GM21360 (cell line): ENCODE measurements around the gene SLC23A1.
"Not testable (repeated sequence)": the region's sequence is repeated elsewhere in the genome, so short reads cannot be mapped to it uniquely, and the experiment has no call there.

Experiments used
- ATAC-seq: cut with Tn5 transposase; IDR thresholded peaks from one replicate; pipeline ENCODE4 v1.9.1; 2021; ENCODE audit warnings: mild to moderate bottlenecking, moderate library complexity; ENCODE audit not compliant: unreplicated experiment

Gene SLC23A1

GRCh38 chr5:139383275-139383992 is at the start of gene SLC23A1:
TSS of gene SLC23A1 (minus strand) at chr5:139383297. CDS start at chr5:139383253, 44 bp downstream.
- ATAC-seq: no peak

- ATAC-seq: no peak
These were observed 48.6 kb upstream of the SLC23A1 start for GRCh38 chr5:139431706-139432105.

- no peak for ATAC-seq
These were observed 46.9 kb upstream of the SLC23A1 start for GRCh38 chr5:139430015-139430414.

DNA sequence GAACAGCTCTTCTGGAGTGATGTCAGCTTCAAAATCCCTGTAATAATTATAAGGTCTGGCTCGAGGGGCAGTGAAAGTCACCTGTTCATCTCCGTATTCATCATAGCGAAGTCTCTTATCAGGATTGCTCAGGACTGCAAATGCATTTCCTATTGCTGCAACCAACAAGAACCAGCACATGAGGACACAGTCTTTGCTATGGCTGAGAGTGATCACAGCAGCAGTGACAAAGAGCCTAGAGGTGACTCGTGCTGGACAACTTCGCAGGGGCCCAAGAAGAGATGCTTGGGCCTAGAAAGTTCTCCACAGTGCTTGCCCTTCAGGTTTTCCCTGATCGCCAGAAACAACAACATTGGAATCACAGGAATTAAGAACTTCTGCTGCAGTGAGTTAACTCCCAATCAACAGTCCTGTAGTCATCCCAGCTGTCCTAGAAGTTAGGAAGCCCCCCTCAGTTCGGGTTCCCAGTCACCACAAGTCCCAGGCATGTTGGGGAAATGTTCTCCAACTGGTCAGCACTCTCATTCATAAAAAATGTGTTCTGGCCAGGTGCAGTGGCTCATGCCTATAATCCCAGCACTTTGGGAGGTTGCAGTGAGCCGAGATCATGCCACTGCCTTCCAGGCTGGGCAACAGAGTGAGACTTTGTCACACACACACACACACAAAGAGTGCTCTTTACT is 43.2 kb upstream of the SLC23A1 start:
- no peak for ATAC-seq

GRCh38 chr5:139425497-139425896 is 42.4 kb upstream of the SLC23A1 start:
- ATAC-seq: no peak

DNA sequence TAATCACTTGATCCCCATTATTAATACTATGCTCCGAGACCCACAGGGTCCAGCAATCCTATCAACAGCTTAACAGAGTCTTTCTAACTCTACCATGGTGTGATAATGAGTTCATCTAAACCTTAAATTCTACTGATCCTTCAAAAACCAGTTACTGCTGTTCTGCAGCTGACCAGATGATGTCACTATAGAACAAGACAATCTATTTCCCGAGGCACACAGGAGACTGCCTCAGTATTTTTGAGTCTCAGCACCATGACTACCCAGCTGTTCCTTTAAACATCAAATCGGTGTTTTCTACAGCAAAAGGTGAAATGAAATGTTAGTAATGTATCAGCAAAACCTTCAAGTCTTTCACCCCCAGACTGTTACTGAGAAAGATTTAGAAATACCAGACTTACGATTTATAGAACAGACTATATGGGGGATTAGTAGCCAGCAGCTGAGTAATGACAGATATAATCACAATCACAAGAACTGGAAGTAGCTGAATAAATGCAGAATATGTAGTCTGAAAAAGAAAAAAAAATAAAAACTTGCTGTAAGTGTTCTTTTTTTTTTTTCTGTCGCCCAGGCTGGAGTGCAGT is 39.3 kb upstream of the SLC23A1 start:
- ATAC-seq: no peak

DNA sequence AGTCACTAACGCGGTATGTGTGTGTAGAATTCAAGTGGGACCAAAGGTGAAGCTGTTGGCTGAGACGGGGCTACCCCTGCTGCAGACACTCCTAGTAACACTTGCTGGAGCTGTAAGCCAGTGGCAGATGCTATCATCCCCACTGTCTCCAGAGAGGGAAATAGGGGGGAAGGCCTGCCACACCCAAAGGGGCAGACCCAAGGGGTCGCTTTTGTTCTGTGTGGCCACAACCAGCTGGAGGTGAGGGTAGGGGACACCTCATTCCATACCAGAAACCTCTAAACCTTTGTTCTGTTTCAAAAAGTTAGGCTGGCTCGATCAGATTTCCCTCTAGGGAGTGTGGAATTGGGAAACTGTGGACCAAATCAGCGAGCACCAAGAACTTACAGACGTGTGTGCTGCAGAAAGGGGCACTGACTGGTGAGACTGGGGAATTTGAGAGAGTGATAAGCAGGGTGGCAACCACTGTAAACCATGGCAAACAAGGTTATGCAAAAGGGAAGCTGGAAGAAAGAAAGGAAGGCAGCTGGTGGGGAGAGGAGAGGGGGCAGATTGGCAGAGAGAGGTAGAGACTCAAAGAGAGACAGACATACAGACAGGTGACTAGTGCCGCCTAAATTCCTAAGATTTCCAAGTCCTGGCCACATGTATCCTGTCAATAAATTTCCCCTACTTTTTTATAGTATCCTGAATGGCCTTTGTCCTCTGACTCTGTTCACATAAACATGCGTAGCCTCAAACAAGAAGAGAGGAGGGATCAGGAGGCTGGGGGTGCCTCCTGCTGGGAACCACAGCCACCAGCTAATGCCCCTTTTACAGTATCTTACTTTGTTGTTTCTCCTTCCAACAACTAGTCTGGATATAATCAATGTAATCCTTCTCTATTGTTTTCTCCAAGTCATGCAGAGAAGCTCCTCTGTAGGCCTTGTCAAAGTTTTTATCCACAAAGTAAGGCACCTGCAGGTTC is 36.4 kb upstream of the SLC23A1 start:
- no peak for ATAC-seq

- no peak for ATAC-seq
These were observed 35.7 kb upstream of the SLC23A1 start for GRCh38 chr5:139418793-139419192.

DNA sequence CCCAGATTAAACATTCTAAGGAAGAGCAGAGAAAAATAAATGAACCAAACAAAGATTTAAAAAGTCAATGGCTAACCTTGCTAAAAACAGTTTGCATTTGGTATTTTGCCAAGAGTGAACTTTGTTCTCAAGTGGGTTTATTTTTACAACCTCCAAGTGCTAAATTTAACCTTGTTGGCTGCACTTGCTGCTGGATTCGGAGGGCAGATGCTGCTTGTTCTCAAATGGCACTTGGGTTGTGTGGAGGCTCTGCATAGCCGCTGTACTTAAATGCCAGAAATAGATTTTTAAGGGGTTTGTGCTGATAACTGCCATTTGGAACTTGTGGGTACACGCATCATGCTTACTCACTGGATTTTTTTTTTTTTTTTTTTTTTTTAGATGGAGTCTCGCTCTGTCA is 34.1 kb upstream of the SLC23A1 start:
- no peak for ATAC-seq

DNA sequence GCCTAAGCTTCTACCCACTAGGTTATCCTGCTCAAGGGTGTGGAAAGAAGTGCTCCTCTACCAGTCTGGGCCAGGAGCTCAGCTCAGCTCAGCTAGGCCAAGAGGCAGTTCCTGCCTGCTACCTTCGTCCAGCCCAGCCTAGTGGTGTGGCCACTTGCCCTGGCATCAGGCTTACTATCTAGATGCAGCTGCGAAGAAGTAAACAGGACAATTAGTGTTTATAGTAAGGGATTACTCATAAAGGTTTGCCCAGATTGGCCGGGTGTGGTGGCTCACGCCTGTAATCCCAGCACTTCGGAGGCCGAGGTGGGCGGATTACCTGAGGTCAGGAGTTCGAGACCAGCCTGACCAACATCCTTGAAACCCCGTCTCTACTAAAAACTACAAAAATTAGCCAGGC is 33.6 kb upstream of the SLC23A1 start:
- ATAC-seq: no peak

GRCh38 chr5:139415869-139416268 is 32.8 kb upstream of the SLC23A1 start:
- ATAC-seq: no peak

DNA sequence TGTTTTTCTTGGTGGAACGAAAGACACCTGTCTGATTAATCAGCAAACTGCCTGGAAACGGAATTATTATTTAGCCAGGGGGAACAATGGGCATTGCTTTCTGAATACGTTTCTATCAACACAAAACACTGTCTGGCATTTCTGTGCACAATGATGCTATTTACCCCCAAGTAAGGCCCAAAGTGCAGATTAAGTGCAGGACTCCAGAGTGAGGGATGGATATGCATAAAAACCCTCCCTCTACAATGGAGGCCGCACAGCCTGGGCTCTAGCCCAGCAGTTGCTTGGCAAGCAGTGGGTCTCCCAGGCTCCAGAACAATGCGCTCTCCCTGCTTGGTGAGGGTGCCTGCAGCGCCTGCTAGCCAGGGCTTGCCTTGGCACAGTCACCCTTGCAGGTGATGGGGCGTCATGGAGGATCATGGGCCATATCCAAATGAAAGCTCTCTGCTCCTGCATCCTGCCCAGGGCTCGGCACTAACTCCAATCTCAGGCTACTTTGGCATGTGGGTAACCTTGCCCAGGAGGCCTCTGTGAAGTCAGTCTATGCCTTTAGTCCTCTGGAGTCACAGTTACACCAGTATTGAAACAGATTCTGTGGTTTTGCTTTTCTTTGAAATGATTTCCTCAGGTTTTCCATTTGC is 32.2 kb upstream of the SLC23A1 start:
- ATAC-seq: no peak

- ATAC-seq: no peak
These were observed 31.6 kb upstream of the SLC23A1 start for GRCh38 chr5:139414581-139415130.

DNA sequence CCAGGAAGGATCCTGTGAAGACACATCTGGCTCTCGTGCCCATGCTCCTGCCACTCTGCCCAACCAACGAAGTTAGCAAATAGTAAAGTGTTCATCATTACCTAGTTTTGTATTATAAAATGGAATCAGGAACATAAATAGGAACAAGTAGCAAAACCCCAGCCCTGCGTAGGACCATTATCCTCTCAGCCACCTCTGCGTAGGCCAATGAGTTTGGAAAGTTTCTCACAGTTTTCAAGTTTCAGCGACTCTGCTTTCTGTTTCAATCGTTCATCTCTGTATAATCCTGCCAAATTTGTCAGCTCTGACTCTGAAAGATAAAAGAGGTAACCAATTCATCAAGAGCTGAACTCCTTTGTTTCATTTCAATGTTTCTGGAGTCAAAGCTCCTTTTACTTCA is 30.9 kb upstream of the SLC23A1 start:
- ATAC-seq: no peak

- no peak for ATAC-seq
These were observed 30.1 kb upstream of the SLC23A1 start for GRCh38 chr5:139413153-139413552.

DNA sequence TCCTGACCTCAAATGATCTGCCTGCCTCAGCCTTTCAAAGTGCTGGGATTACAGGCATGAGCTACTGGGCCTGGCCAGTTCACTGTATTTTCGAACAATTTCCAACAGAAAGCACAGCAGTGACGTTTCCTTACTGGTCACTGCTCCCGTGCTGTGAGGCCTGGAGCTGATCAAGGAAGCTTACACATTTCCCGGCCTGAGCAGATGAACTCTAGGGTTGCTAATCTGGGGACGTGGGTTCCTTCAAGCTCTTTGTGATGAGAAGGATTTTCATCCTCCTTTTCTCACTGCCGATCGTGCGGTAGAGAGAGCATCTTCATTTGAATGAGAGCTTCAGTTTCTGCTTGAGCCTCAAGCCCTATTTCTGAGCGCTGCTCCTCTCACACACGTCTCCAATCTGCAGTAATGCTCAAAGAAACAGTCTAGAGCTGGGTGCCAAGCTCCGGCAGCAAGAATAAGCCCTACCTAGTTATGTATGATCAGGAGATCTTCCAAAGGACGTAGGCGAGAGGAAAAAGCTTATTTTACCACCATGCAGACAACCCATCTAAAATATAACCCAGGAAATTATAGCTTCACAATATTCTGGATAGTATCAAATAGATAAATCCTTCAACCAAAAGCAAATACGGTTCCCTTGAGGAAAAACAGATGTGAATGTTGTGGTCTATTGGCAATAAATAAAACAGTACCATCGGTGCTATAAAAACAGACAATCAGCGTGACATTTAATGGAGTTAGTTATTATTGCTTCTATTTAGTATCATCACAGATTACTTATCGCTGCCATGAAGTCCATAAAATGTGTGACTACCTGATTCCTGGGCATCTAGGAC is 28.1 kb upstream of the SLC23A1 start:
- ATAC-seq: no peak

DNA sequence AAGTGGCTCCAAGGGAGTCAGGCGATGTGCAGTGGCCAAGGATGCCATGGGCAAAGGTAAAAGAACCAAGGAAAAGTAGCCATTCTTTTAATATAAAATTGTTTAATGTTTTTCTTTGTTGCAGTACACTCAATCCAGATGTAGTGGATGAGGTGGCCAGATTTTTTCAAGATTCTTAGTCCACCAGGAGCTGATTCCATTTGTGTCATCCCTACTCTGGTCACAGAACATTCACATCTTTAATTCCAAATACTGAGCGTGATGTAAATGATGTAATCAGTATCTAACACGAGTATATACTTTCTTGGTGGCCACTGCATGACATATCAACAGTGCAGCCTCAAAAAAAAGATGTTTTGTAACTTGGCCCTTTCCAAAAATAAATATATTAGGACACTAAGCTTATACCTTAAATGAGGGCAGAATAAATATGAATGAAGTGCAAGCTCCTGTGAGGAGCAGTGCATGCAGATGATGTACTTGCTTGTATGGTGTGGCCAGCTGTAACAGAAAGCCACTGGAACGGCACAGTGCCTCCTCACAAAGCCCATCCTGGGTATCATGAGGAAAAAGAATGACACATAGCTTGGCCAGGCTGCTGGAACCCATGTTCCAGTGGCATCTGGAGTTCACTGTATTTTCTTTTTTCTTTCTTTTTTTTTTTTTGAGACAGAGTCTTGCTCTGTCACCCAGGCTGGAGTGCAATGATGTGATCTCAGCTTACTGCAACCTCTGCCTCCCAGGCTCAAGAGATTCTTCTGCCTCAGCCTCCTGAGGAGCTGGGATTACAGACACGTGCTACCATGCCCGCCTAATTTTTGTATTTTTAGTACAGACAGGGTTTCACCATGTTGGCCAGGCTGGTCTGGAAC is 27.3 kb upstream of the SLC23A1 start:
- ATAC-seq: no peak

DNA sequence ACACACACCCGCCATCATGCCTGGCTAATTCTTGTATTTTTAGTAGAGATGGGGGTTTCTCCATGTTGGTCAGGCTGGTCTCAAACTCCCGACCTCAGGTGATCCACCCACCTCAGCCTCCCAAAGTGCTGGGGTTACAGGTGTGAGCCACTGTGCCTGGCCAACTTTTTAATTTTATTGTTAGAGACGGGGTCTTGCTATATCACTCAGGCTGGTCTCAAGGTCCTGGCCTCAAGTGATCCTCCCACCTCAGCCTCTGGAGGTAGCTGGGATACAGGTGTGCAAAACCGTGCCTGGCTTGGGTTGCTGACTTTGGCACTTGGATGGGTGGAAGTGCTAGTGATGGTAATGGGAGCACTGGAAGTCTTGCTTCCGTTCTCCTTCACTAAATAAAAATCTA is 26.0 kb upstream of the SLC23A1 start:
- not testable (repeated sequence) for ATAC-seq
